AML-193 (cell line): Measurements from ENCODE around the gene NCAN.

Experiments used
- DNase-seq, 2 experiments: peaks; one replicate each; lab custom pipeline; 2025; lab: John Stamatoyannopoulos, UW

The NCAN gene

DNA sequence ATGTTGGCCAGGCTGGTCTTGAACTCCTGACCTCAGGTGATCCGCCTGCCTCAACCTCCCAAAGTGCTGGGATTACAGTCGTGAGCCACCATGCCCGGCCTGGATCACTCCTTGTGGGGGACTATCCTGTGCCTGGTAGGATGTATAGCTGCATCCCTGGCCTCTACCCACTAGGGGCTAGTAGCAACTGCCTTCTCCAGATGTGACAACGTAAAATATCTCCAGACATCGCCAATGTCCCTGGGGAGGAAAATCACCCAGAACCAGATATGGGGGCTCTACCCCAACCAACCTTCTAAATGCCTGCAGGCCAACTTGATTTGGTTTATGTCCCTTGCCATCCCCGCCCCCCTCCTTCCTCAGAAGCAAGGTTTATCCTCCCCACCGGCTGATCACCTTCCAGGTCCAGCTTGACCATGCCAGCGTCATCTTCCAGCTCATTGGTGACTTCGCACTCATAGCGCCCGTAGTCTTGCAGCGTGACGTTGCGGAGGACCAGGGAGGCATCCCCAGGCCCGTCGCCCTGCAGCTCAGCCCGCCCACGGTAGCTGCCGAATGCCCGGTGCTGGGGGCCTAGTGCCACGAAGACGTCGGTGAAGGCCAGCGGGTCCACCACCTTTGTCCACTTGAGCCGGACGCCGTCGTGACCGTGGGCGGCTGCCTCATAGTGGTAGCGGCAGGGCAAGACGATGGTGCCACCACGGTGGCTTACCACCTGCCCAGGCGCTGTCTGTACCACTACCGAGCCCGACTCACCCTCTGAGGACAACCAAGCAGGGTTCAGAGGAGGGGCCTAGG lies 48.9 kb downstream of the NCAN start:
- no peak for DNase-seq

- DNase-seq: no peak
Measured at GRCh38 chr19:19261350-19262189, 49.8 kb downstream of the NCAN start.

DNA sequence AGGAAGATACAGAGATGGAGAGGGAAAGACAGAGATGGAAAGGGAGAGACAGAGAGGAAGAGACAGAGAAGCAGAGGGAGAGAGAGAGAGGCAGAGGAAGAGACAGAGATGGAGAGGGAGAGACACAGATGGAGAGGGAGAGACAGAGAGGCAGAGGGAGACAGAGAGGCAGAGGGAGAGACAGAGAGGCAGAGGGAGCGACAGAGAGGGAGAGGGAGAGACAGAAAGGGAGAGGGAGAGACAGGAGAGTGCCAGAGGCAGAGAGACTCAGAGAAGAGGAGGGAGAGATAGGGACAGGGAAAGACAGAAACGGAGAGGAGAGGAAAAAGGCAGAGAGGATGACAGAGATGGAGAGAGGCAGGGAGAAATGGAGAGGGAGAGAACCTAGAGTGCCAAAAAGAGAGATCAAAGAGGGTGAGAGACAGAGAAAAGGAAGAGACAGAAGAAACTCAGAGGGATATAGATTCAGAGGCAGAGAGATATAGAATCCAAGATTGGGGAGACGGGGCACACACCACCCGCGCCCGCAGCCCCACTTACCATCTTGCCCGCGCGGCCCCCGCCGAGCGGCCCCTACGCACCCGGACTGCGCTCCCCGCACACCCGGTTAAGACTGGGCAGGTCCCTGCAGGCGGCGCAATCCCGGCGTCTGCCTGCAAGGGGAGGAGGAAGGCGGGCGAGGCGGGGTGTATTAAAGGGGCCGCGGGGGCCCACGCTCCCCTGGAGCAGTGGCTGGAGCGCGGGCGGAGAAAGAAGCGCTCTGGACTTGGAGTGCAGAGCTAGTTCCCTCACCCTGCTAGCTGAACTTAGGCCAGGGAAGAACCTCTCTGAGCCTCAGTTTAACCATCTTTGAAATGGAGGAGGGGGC lies 50.7 kb downstream of the NCAN start:
- no peak for DNase-seq

- DNase-seq: no peak
Measured at GRCh38 chr19:19263886-19264487, 52.2 kb downstream of the NCAN start.

DNA sequence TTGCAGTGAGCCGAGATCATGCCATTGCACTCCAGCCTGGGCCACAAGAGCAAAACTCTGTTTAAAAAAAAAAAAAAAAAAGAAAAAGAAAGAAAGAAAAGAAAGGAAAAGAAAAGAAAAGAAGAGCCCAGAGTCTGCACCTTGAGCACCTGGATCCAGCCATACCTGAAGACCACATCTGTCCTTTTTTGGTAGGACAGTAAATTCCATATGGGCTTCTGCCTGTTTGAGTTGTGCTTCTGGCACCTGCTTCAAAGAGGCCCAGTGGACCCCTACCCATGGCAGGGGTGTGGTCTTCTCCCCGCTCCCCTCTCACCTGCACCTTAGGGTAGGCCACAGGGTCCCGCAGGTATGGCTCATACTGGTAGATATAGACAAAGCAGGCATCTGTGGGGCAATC lies 55.5 kb downstream of the NCAN start:
- no peak for DNase-seq

DNA sequence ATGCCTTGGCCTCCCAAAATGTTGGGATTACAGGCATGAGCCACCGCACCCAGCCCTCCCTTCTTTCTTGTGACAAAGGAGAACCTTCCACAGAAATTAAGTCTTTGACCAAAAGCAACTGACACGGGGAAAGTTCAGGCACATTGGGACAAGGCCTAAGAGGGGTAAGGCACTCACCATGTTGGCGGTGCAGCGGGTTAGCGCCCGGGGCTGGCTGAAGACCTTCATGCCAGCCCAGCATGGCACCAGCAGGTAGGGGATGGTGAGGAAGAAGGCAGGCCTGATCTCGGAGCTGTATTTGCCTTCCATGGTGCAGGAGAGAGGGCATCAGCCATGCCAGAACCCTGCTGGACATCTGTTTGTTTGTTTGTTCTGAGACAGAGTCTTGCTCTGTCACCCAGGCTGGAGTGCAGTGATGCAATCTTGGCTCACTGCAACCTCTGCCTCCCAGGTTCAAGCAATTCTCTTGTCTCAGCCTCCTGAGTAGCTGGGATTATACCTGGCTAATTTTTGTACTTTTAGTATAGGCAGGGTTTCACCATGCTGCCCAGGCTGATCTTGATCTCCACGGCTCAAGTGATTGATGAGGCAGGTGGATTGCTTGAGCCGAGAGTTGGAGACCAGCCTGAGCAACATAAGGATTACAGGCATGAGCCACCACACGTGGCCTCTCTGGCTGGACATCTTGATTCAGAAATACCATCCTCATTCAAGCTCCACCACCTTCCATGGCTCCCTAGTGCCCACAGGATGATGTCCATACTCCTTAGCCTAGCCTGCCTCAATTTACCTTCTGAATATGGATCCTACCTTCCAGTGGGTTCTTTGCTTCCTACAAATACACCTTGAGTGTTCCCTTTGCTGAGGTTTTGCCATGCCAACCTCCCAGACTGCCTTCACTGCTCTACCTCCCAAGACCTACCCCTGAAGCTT lies 57.0 kb downstream of the NCAN start:
- no peak for DNase-seq

GRCh38 chr19:19269952-19270694 lies 58.4 kb downstream of the NCAN start:
- no peak for DNase-seq

DNA sequence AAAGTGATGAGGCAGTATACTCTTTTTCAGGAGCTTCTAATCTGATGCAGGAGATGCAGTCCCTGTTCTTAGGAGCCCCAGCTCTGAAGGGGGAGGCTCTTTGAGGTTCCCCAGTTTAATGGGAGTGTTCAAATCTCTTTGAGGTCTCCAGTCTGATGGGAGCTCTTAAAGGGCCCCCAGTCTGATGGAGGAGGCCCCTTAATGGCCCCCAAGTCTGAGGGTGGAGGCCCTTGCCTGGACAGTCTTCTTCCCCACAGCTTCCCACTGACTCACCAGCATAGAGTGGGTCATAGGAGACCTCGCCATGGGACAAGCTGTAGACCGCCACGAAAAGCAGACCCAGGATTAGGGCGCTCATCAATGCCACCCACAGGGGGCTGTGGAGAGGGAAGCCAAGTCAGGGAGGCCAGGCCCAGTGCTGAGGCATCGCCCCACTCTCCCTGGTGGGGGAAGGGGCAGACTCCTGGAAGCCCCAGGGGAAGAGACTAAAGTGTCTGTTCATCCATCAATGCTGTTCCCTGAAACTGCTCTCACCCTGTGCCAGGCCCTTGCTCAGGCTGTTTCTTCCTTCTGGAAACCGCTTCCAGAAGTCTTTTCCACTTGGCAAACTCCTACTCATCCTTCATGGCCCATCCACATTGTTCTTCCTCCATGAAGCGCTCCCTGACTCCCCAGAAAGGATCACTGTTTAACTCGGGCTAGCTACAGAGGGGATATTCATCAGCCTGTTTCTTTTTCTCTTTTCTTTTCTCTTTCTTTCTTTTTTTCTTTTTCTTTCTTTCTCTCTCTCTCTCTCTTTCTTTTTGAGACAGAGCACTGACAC lies 59.2 kb downstream of the NCAN start:
- DNase-seq: no peak

- DNase-seq: no peak
Measured at GRCh38 chr19:19271828-19272599, 60.3 kb downstream of the NCAN start.

DNA sequence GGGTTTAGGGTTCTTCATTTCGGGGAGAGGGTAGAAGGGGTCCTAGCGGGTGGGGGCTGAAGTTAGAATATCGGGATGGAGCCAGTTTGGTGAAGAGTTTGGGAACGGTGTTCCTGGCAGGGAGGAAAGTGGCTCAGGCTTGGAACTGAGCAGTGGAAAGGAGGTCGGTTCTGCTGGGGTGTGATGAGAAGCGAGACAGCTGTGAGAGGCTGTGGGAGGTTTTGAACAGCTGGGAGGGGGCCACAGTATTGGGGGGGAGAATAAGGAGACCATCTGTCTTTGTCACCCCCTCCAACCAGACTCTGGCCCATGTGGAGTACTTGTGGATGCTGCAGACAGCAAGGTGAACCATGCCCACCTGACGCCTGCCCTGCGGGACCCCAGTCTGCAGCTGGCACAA lies 62.4 kb downstream of the NCAN start:
- no peak for DNase-seq

DNA sequence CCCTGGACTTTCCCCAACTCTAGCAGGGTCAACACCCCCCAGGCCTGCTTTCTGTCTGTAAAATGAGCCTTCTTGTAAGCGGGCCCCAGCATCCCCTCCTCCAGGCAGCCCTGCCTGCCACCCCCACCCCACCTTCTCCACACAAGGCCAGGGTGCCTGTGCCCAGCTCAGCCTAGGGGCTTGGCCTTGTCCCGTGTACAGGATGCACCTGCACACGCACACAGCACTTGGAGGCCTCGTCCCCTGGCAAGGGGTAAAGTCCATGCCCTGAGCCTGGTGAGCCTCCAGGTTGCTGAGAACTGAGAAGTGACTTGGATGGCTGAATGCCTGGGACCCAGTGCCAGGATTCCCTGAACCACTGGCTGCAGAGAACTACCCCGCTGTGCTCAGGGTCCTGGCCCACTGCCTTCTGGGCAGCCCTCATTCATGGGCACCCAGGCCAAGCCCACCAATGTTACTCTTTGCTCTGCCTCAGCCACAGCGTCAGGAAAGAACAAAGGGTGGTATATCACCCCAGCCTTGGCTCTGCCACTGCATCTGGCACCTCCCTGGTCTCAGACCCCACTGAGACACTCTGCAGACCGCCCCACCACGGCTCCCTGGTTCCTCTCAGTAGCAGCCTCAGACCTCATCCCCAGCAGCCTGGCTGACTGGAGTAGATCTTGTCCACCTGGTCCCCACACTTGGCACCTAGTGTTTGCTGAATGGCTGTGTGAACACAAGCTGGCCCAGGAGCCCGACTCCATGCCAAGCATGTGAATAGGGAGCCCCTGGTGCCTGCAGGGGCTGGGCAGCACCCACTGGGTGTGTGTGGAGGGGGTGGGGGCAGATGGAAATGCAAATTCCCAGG lies 63.2 kb downstream of the NCAN start:
- no peak for DNase-seq

- DNase-seq: no peak
Measured at GRCh38 chr19:19276386-19276785, 64.6 kb downstream of the NCAN start.

DNA sequence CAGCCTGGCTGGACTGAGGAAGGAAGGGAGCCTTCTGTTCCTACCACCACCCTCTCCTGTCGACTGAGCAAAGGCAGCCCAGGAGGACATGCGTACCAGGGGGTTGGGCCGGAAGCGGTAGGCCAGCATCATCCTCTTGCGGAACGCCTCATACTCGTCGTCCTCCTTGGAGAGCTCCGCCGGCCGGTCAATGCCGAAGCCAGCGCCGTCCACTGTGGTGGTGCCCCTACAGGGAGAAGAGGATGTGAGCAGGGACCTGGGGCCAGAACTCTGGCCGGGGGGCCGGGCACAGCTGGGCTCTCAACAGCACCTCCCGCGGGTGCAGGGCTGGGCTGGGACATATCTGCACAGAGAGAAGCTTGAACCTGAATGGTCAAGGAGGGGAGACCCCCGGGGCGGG lies 65.1 kb downstream of the NCAN start:
- DNase-seq: no peak

DNA sequence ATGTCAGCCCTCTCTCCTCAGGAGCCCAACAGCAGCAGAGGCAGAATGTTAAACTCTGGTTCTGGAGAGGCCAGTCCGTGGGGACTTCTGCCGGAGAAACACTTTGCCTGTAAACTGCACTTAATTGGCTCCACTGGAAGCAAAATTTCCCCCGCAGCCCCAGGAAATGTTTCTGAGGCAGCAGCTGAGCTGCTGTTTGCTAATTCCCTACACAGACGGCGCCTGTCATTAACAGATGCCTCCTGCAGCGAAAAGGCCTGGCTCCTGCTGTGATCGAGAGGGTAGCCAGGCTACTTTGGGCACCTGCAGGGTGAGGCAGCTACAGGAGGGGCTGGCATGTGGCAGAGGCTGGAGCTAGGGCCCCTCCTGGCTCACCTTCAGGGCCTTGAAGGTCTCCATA lies 66.6 kb downstream of the NCAN start:
- no peak for DNase-seq

DNA sequence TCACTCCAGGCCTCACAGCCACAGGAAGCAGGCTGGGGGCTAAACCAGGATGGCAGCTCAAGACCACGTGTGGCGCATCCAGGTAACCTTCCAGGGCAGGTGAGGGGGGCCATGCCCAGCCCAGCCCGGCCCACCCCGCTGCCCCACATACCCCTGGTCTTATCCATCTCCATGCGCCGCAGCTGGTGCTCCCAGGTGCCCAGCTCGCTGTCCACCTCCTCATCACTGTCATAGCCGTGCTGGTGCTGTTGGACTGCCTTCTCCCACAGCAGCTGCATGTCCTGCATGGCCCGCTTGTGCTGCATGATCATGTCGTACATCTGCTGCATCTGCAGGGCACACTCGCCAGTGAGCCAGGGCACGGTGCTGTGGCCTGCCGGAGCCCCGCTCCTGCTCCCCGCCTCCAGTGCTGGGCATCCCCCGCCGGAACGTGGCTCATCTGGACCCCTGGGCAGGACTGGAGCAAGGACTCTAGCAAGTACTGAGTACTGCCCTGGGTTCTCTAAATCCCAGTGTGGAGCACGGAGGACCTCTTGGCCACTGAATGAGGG lies 67.4 kb downstream of the NCAN start:
- DNase-seq: no peak

DNA sequence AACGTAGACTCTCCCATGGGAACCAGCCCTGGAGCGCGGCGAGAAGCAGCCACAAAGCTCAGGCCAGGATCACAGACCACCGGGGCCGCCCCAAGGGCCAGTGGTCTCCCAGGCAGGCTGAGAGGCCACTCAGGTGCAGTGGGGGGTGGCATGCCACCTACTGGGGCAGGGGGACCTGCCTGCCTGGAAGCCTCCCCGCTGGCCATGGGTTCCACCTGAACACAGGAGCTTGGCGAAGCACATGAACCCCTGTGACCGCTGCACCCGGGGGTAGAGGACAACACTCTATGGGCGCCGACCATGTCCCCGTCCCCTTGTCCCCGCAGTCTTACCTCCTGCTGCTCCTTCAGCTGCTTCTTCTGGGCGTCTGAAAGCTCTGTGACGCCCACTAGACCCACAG lies 68.1 kb downstream of the NCAN start:
- no peak for DNase-seq

GRCh38 chr19:19280561-19280960 lies 68.8 kb downstream of the NCAN start:
- no peak for DNase-seq
